Measurements from ENCODE around the gene DNAJC22. TPM values are rescaled to one million over a fixed set of nuclear protein-coding genes. Genes with fewer than 3 reads are reported as not detected.

The DNAJC22 gene
- polyA plus RNA-seq, 3 donors, result not detected

- Mint-ChIP-seq H3K27me3 (ENCODE audit: low read depth in 3 of 3) (peaks cover 73 to 86% (median 74%) of the 10 kb centered on the region in 3 donors), H3K9me3 (peaks cover 0 to 21% (median 11%) of the 10 kb centered on the region in 7 donors), H3K27ac (no peak overlapping the region), H3K4me3 (peak overlapping the region in 1 of 2 donors; percentile 78), H3K4me1 (peaks cover 34% of the 10 kb centered on the region), H3K36me3 (peaks cover 39 to 40% of the 10 kb centered on the region in 2 donors)
- TF ChIP-seq CTCF (IDR thresholded peaks at IDR 0.05), result no peak
- Histone ChIP-seq H3K79me2 (ENCODE audit: insufficient read depth, low read length) (no peaks in the 10 kb centered on the region), H2AFZ (ENCODE audit: insufficient read depth, low read depth, low read length, poor library complexity, severe bottlenecking) (no peak overlapping the region), H3K4me2 (replicated peaks; ENCODE audit: extremely low read depth, low read length, poor library complexity, severe bottlenecking) (no peak overlapping the region), H3K36me3 (replicated peaks in 1 of 2; ENCODE audit: control insufficient read depth in 1 of 2, insufficient read depth in 2 of 2, low read length in 2 of 2) (peaks cover 10 to 24% of the 10 kb centered on the region in 2 donors), H3K27me3 (ENCODE audit: control insufficient read depth in 2 of 2, insufficient read depth in 2 of 2, low read length in 2 of 2) (peaks cover 62 to 73% of the 10 kb centered on the region in 2 donors), H3K4me1 (ENCODE audit: control insufficient read depth in 1 of 2, insufficient read depth in 2 of 2, low read length in 2 of 2) (peaks cover 11 to 22% of the 10 kb centered on the region in 2 donors), H3K9me3 (replicated peaks in 1 of 2; ENCODE audit: control insufficient read depth in 1 of 2, insufficient read depth in 1 of 2, low read length in 2 of 2) (peaks cover 0 to 17% of the 10 kb centered on the region in 2 donors), H4K20me1 (ENCODE audit: insufficient read depth, low read length) (no peaks in the 10 kb centered on the region), H3K27ac (ENCODE audit: low read depth in 1 of 2, low read length in 2 of 2) (no peak overlapping the region), H3K4me3 (replicated peaks in 1 of 3; ENCODE audit: low read depth in 2 of 3, low read length in 3 of 3) (no peak overlapping the region), H3K9ac (ENCODE audit: insufficient read depth, low read length, poor library complexity, severe bottlenecking) (no peak overlapping the region)
- 20% methylated on average over 15 of the region's 19 CpGs for WGBS (ENCODE audit: insufficient coverage)
- intact Hi-C loops (cut with micrococcal nuclease), result no loop called here
- DNase-seq, result no peak
These were observed 12.5 kb upstream of the DNAJC22 start for GRCh38 chr12:49334226-49334625.

- Histone ChIP-seq H3K4me2 (replicated peaks; ENCODE audit: extremely low read depth, low read length, poor library complexity, severe bottlenecking) (no peak overlapping the region), H3K27me3 (ENCODE audit: control insufficient read depth in 2 of 2, insufficient read depth in 2 of 2, low read length in 2 of 2) (peaks cover 62 to 78% of the 10 kb centered on the region in 2 donors), H3K79me2 (ENCODE audit: insufficient read depth, low read length) (no peaks in the 10 kb centered on the region), H3K36me3 (replicated peaks in 1 of 2; ENCODE audit: control insufficient read depth in 1 of 2, insufficient read depth in 2 of 2, low read length in 2 of 2) (peaks cover 10 to 20% of the 10 kb centered on the region in 2 donors), H3K9ac (ENCODE audit: insufficient read depth, low read length, poor library complexity, severe bottlenecking) (no peak overlapping the region), H3K4me3 (replicated peaks in 1 of 3; ENCODE audit: low read depth in 2 of 3, low read length in 3 of 3) (no peak overlapping the region), H2AFZ (ENCODE audit: insufficient read depth, low read depth, low read length, poor library complexity, severe bottlenecking) (no peak overlapping the region), H3K9me3 (replicated peaks in 1 of 2; ENCODE audit: control insufficient read depth in 1 of 2, insufficient read depth in 1 of 2, low read length in 2 of 2) (peaks cover 0 to 17% of the 10 kb centered on the region in 2 donors), H3K27ac (ENCODE audit: low read depth in 1 of 2, low read length in 2 of 2) (no peak overlapping the region), H3K4me1 (ENCODE audit: control insufficient read depth in 1 of 2, insufficient read depth in 2 of 2, low read length in 2 of 2) (peaks cover 11 to 22% of the 10 kb centered on the region in 2 donors), H4K20me1 (ENCODE audit: insufficient read depth, low read length) (no peaks in the 10 kb centered on the region)
- intact Hi-C loops (cut with micrococcal nuclease), result no loop called here
- H3K9me3 Mint-ChIP-seq, result peaks cover 0 to 21% (median 11%) of the 10 kb centered on the region in 7 donors
- no peak overlapping the region for H3K27ac Mint-ChIP-seq
- peak overlapping the region in 1 of 2 donors; percentile 78 for H3K4me3 Mint-ChIP-seq
- DNase-seq, result no peak
- H3K4me1 Mint-ChIP-seq, result peaks cover 34% of the 10 kb centered on the region
- 51% methylated on average over 11 of the region's 12 CpGs for WGBS (ENCODE audit: insufficient coverage)
- peaks cover 77 to 91% (median 78%) of the 10 kb centered on the region in 3 donors for H3K27me3 Mint-ChIP-seq (ENCODE audit: low read depth in 3 of 3)
- H3K36me3 Mint-ChIP-seq, result peaks cover 34 to 36% of the 10 kb centered on the region in 2 donors
- TF ChIP-seq CTCF (IDR thresholded peaks at IDR 0.05), result no peak
These were observed 12.0 kb upstream of the DNAJC22 start for GRCh38 chr12:49334681-49335080.

Measured in CD14-positive monocyte (primary cell).